ENCODE results near the gene METTL26.

Gene METTL26

GRCh38 chr16:641326-642188, 5.5 kb upstream of the METTL26 start, which contains the start of gene MCRIP2:
MCRIP2 (plus strand) TSS chr16:641828; CDS start chr16:641992, 164 bp downstream.
- Mint-ChIP-seq H3K9me3 (no peaks in the 10 kb centered on the region), H3K27me3 (ENCODE audit: low read depth) (peaks cover 2% of the 10 kb centered on the region), H3K4me1 (ENCODE audit: low read depth) (peaks cover 12% of the 10 kb centered on the region), H3K27ac (peak within 1 kb of the TSS; percentile 20), H3K4me3 (peak within 1 kb of the TSS; percentile 70), H3K36me3 (ENCODE audit: low read depth) (no peaks in the 10 kb centered on the region)

- no peak overlapping the region for H3K27ac Mint-ChIP-seq
- peak overlapping the region; percentile 65 for H3K4me3 Mint-ChIP-seq
Measured at GRCh38 chr16:640614-641013, 4.5 kb upstream of the METTL26 start.

GRCh38 chr16:638836-639235, 2.7 kb upstream of the METTL26 start:
- Mint-ChIP-seq H3K9me3 (no peaks in the 10 kb centered on the region), H3K36me3 (ENCODE audit: low read depth) (no peaks in the 10 kb centered on the region), H3K27ac (no peak overlapping the region), H3K27me3 (ENCODE audit: low read depth) (peaks cover 5% of the 10 kb centered on the region), H3K4me1 (ENCODE audit: low read depth) (peaks cover 11% of the 10 kb centered on the region), H3K4me3 (no peak overlapping the region)

More at GRCh38 chr16:640614-641013, 4.5 kb upstream of the METTL26 start:
- Mint-ChIP-seq H3K9me3 (no peaks in the 10 kb centered on the region), H3K27me3 (ENCODE audit: low read depth) (peaks cover 5% of the 10 kb centered on the region), H3K36me3 (ENCODE audit: low read depth) (no peaks in the 10 kb centered on the region), H3K4me1 (ENCODE audit: low read depth) (peaks cover 15% of the 10 kb centered on the region)

- H3K36me3 Mint-ChIP-seq (ENCODE audit: low read depth) = no peaks in the 10 kb centered on the region
- H3K27ac Mint-ChIP-seq = no peak overlapping the region
- H3K4me1 Mint-ChIP-seq (ENCODE audit: low read depth) = peaks cover 9% of the 10 kb centered on the region
- no peak overlapping the region for H3K4me3 Mint-ChIP-seq
- peaks cover 5% of the 10 kb centered on the region for H3K27me3 Mint-ChIP-seq (ENCODE audit: low read depth)
- H3K9me3 Mint-ChIP-seq = no peaks in the 10 kb centered on the region
Measured at GRCh38 chr16:638034-638543, 2.0 kb upstream of the METTL26 start.

- Mint-ChIP-seq H3K4me3 (peak overlapping the region; percentile 84), H3K36me3 (ENCODE audit: low read depth) (no peaks in the 10 kb centered on the region), H3K27me3 (ENCODE audit: low read depth) (peaks cover 5% of the 10 kb centered on the region), H3K27ac (no peak overlapping the region), H3K4me1 (ENCODE audit: low read depth) (peaks cover 9% of the 10 kb centered on the region), H3K9me3 (no peaks in the 10 kb centered on the region)
Measured at GRCh38 chr16:637081-638018, 1.2 kb upstream of the METTL26 start.

GRCh38 chr16:635573-636205, 416 bp downstream of the METTL26 start:
- Mint-ChIP-seq H3K36me3 (ENCODE audit: low read depth) (no peaks in the 10 kb centered on the region), H3K27me3 (ENCODE audit: low read depth) (peaks cover 5% of the 10 kb centered on the region), H3K9me3 (no peaks in the 10 kb centered on the region), H3K4me3 (peak overlapping the region; percentile 37), H3K27ac (no peak overlapping the region), H3K4me1 (ENCODE audit: low read depth) (peaks cover 10% of the 10 kb centered on the region)

- H3K9me3 Mint-ChIP-seq = no peaks in the 10 kb centered on the region
- H3K4me1 Mint-ChIP-seq (ENCODE audit: low read depth) = peaks cover 7% of the 10 kb centered on the region
- H3K27ac Mint-ChIP-seq = peak overlapping the region; percentile 70
- H3K36me3 Mint-ChIP-seq (ENCODE audit: low read depth) = no peaks in the 10 kb centered on the region
- peaks cover 5% of the 10 kb centered on the region for H3K27me3 Mint-ChIP-seq (ENCODE audit: low read depth)
- peak overlapping the region; percentile 65 for H3K4me3 Mint-ChIP-seq
Measured at GRCh38 chr16:634996-635395, 1.1 kb downstream of the METTL26 start.

GRCh38 chr16:634051-634670, 1.9 kb downstream of the METTL26 start:
- H3K4me3 Mint-ChIP-seq = peak overlapping the region; percentile 60

GRCh38 chr16:633336-634050, 2.6 kb downstream of the METTL26 start:
- Mint-ChIP-seq H3K36me3 (ENCODE audit: low read depth) (no peaks in the 10 kb centered on the region), H3K4me1 (ENCODE audit: low read depth) (peaks cover 7% of the 10 kb centered on the region), H3K27ac (no peak overlapping the region), H3K4me3 (no peak overlapping the region), H3K9me3 (no peaks in the 10 kb centered on the region), H3K27me3 (ENCODE audit: low read depth) (peaks cover 5% of the 10 kb centered on the region)

More at GRCh38 chr16:634051-634670, 1.9 kb downstream of the METTL26 start:
- no peaks in the 10 kb centered on the region for H3K9me3 Mint-ChIP-seq
- no peak overlapping the region for H3K27ac Mint-ChIP-seq
- peaks cover 7% of the 10 kb centered on the region for H3K4me1 Mint-ChIP-seq (ENCODE audit: low read depth)
- peaks cover 5% of the 10 kb centered on the region for H3K27me3 Mint-ChIP-seq (ENCODE audit: low read depth)
- no peaks in the 10 kb centered on the region for H3K36me3 Mint-ChIP-seq (ENCODE audit: low read depth)

- Mint-ChIP-seq H3K9me3 (no peaks in the 10 kb centered on the region), H3K4me3 (no peak overlapping the region), H3K27ac (no peak overlapping the region), H3K27me3 (ENCODE audit: low read depth) (peaks cover 5% of the 10 kb centered on the region), H3K4me1 (ENCODE audit: low read depth) (peaks cover 7% of the 10 kb centered on the region), H3K36me3 (ENCODE audit: low read depth) (no peaks in the 10 kb centered on the region)
Measured at GRCh38 chr16:632486-633335, 3.4 kb downstream of the METTL26 start.

- H3K27me3 Mint-ChIP-seq (ENCODE audit: low read depth) = peaks cover 5% of the 10 kb centered on the region
- H3K36me3 Mint-ChIP-seq (ENCODE audit: low read depth) = no peaks in the 10 kb centered on the region
Measured at GRCh38 chr16:631808-632358, 4.2 kb downstream of the METTL26 start.

GRCh38 chr16:630815-631405, 5.2 kb downstream of the METTL26 start, which contains the start of gene WFIKKN1:
WFIKKN1 (plus strand) TSS chr16:630985; CDS start chr16:631254, 269 bp downstream.
- no peak within 1 kb of the TSS for H3K4me3 Mint-ChIP-seq
- no peaks in the 10 kb centered on the region for H3K27me3 Mint-ChIP-seq (ENCODE audit: low read depth)
- no peak within 1 kb of the TSS for H3K27ac Mint-ChIP-seq
- H3K9me3 Mint-ChIP-seq = no peaks in the 10 kb centered on the region
- peaks cover 3% of the 10 kb centered on the region for H3K4me1 Mint-ChIP-seq (ENCODE audit: low read depth)
- H3K36me3 Mint-ChIP-seq (ENCODE audit: low read depth) = no peaks in the 10 kb centered on the region

More at GRCh38 chr16:631808-632358, 4.2 kb downstream of the METTL26 start:
- H3K4me3 Mint-ChIP-seq = no peak overlapping the region
- H3K9me3 Mint-ChIP-seq = no peaks in the 10 kb centered on the region
- H3K27ac Mint-ChIP-seq = no peak overlapping the region
- H3K4me1 Mint-ChIP-seq (ENCODE audit: low read depth) = peaks cover 7% of the 10 kb centered on the region
